NCI-H446 (cell line): ENCODE results near the gene ELP2.
A peak's percentile ranks its signal among the peaks of the same experiment; 100 is the strongest.
"Not testable (repeated sequence)": the region's sequence is repeated elsewhere in the genome, so short reads cannot be mapped to it uniquely, and the experiment has no call there.

ENCODE experiments used
- DNase-seq, 2 experiments: peaks; one replicate each; lab custom pipeline; 2025; lab: John Stamatoyannopoulos, UW

The ELP2 gene

GRCh38 chr18:36188916-36189315 lies 59.2 kb downstream of the ELP2 start:
- no peak for DNase-seq

GRCh38 chr18:36189486-36189885 lies 59.8 kb downstream of the ELP2 start:
- DNase-seq = no peak

- DNase-seq = no peak
These were observed 61.6 kb downstream of the ELP2 start for GRCh38 chr18:36191286-36191685.

- DNase-seq = no peak
These were observed 62.0 kb downstream of the ELP2 start for GRCh38 chr18:36191711-36192110.

- DNase-seq = no peak
These were observed 65.1 kb downstream of the ELP2 start for GRCh38 chr18:36194600-36195315.

- DNase-seq = peak in 1 of 2 experiments; percentile 9
These were observed 65.9 kb downstream of the ELP2 start for GRCh38 chr18:36195427-36196122.

- no peak for DNase-seq
These were observed 66.7 kb downstream of the ELP2 start for GRCh38 chr18:36196238-36196995.

- no peak for DNase-seq
These were observed 67.9 kb downstream of the ELP2 start for GRCh38 chr18:36197511-36198166.

GRCh38 chr18:36199691-36200295 lies 70.1 kb downstream of the ELP2 start:
- no peak for DNase-seq

- no peak for DNase-seq
These were observed 70.7 kb downstream of the ELP2 start for GRCh38 chr18:36200354-36200771.

- no peak for DNase-seq
These were observed 72.1 kb downstream of the ELP2 start for GRCh38 chr18:36201765-36202164.

GRCh38 chr18:36203360-36203895 lies 73.7 kb downstream of the ELP2 start:
- no peak for DNase-seq

GRCh38 chr18:36205166-36205565 lies 75.5 kb downstream of the ELP2 start:
- no peak for DNase-seq

- no peak for DNase-seq
These were observed 77.6 kb downstream of the ELP2 start for GRCh38 chr18:36207303-36207702.

- DNase-seq = not testable (repeated sequence)
These were observed 78.3 kb downstream of the ELP2 start for GRCh38 chr18:36207969-36208368.

- DNase-seq = no peak
These were observed 81.9 kb downstream of the ELP2 start for GRCh38 chr18:36211612-36212065.

GRCh38 chr18:36212301-36213171 lies 82.8 kb downstream of the ELP2 start:
- DNase-seq = no peak

GRCh38 chr18:36214811-36215210 lies 85.1 kb downstream of the ELP2 start:
- no peak for DNase-seq

GRCh38 chr18:36215577-36215976 lies 85.9 kb downstream of the ELP2 start:
- no peak for DNase-seq

GRCh38 chr18:36217348-36217747 lies 87.6 kb downstream of the ELP2 start:
- DNase-seq = no peak

GRCh38 chr18:36229188-36229587 lies 99.5 kb downstream of the ELP2 start:
- no peak for DNase-seq
